ENCODE measurements around the gene DDIT4L. TPM values are rescaled to one million over a fixed set of nuclear protein-coding genes. Genes with fewer than 3 reads are reported as not detected.
A peak's percentile ranks its signal among the peaks of the same experiment; 100 is the strongest.

Gene DDIT4L, protein sequence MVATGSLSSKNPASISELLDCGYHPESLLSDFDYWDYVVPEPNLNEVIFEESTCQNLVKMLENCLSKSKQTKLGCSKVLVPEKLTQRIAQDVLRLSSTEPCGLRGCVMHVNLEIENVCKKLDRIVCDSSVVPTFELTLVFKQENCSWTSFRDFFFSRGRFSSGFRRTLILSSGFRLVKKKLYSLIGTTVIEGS
- 7.0 TPM for total RNA-seq (2021; ENCODE audit: unreplicated experiment)
- polyA plus RNA-seq (2012) = 4.3 and 6.0 TPM in 2 replicates
- Bru-seq, nascent RNA = percentile 59 among the genes with signal in this experiment
- percentile 39 among the genes with signal in this experiment for BruChase-seq, experiment 1, labeled RNA remaining after a 6-hour chase
- BruChase-seq, experiment 2, labeled RNA remaining after a 2-hour chase = percentile 88 among the genes with signal in this experiment
- long read RNA-seq, transcript DDIT4L-201 (3 exons, 2,604 nt) = major isoform, 19 of 22 reads
- long read RNA-seq, partial matches to known transcripts = 0 of 22 reads
- long read RNA-seq, other reads (novel, unspliced or antisense) = 3 of 22 reads

DNA sequence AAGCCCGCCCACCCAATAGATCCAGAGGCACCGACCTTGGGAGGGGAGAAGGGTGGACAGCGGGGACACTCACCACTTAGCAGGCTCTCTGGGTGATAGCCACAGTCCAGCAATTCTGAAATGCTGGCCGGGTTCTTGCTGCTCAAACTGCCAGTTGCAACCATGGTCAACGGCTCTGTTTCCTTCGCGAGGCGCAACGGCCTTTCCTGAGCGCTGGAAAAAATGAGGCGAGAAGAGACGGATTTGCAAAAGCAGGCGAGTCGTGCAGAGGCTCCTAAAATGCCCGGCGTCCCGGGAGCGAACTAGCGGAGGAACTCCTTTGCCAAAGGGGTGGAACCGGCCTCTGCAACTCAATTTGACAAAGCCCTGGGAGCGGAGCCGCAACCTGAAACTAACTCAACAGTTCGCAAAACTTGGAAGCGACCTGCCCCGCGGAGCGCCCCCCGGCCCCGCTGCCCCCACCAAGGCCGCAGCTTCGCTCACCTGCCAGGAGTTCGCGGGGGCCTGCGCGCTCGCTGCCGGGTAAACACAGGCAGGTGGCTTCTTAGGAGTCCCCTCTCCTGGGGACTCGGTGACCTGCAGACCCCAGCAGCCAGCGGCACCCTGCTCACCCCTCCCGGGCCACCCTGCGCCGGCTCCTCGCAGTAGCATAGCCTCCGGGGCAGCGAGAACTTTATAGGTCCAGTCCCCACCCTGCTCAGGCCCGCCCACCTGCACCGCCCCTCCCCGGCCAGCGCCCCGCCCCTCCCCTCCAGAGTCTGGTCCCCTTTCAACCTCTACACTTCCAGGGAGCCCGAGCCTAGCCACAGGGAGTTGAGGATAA is at the start of gene DDIT4L:
TSS of gene DDIT4L (minus strand) at position 649 of the 823 bp plus-strand sequence. CDS start at position 164, 485 bp downstream.
- no peaks in the 10 kb centered on the region; a peak in 1 of 4 replicates for H3K36me3 ChIP-seq (ENCODE audit: control insufficient read depth in 1 of 2, insufficient read depth in 2 of 2, low read length in 2 of 2)
- H2AFZ ChIP-seq (ENCODE audit: low read depth, low read length, poor library complexity, severe bottlenecking) = peak within 1 kb of the TSS; percentile 82
- intact Hi-C loops (cut with micrococcal nuclease) = no loop called here
- no TSS peak for BruUV-seq (replicated peaks)
- DNase-seq (ENCODE audit: low read depth, low spot score) (peak; percentile 15), ATAC-seq (peak; percentile 96)
- H3K27me3 ChIP-seq (ENCODE audit: insufficient read depth, low read length) = no peaks in the 10 kb centered on the region
- ChIA-PET CTCF (no interaction called here), POLR2A (no interaction called here), RAD21 (ENCODE audit: low non-redundant PET in 1 of 2, low total read pairs in 2 of 2, uncharacterized antibody in 2 of 2, unreplicated experiment in 2 of 2) (no interaction called here)
- peak within 1 kb of the TSS; percentile 2; the same call in 1 of the 2 replicates for H3K27ac ChIP-seq (ENCODE audit: low read depth, low read length)
- H4K20me1 ChIP-seq (ENCODE audit: insufficient read depth) = no peaks in the 10 kb centered on the region
- H3K9me2 ChIP-seq (ENCODE audit: insufficient read depth) = no peaks in the 10 kb centered on the region
- peak within 1 kb of the TSS; percentile 89 for H3K4me2 ChIP-seq (ENCODE audit: low read length)
- H3K79me2 ChIP-seq (ENCODE audit: insufficient read depth, low read length) = no peaks in the 10 kb centered on the region
- TF ChIP-seq, protein P1, sequence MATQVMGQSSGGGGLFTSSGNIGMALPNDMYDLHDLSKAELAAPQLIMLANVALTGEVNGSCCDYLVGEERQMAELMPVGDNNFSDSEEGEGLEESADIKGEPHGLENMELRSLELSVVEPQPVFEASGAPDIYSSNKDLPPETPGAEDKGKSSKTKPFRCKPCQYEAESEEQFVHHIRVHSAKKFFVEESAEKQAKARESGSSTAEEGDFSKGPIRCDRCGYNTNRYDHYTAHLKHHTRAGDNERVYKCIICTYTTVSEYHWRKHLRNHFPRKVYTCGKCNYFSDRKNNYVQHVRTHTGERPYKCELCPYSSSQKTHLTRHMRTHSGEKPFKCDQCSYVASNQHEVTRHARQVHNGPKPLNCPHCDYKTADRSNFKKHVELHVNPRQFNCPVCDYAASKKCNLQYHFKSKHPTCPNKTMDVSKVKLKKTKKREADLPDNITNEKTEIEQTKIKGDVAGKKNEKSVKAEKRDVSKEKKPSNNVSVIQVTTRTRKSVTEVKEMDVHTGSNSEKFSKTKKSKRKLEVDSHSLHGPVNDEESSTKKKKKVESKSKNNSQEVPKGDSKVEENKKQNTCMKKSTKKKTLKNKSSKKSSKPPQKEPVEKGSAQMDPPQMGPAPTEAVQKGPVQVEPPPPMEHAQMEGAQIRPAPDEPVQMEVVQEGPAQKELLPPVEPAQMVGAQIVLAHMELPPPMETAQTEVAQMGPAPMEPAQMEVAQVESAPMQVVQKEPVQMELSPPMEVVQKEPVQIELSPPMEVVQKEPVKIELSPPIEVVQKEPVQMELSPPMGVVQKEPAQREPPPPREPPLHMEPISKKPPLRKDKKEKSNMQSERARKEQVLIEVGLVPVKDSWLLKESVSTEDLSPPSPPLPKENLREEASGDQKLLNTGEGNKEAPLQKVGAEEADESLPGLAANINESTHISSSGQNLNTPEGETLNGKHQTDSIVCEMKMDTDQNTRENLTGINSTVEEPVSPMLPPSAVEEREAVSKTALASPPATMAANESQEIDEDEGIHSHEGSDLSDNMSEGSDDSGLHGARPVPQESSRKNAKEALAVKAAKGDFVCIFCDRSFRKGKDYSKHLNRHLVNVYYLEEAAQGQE (IDR thresholded peaks at IDR 0.05; ENCODE audit: low read depth) = no peak
- peak; percentile 90 for TF ChIP-seq POLR2AphosphoS5 (IDR thresholded peaks at IDR 0.05; ENCODE audit: low read depth, low read length)
- H3K4me3 ChIP-seq (replicated peaks in 1 of 2; ENCODE audit: low read depth in 1 of 2, low read length in 2 of 2) = peak within 1 kb of the TSS; percentile 60 to 69
- peaks cover 9 to 18% of the 10 kb centered on the region in 2 experiments for H3K4me1 ChIP-seq (ENCODE audit: control insufficient read depth in 1 of 2, insufficient read depth in 2 of 2, low read length in 2 of 2)
- no peaks in the 10 kb centered on the region for H3K9me3 ChIP-seq (ENCODE audit: control insufficient read depth in 1 of 2, insufficient read depth in 1 of 2, low read depth in 1 of 2, low read length in 2 of 2)
- peak within 1 kb of the TSS; percentile 45 for H3K9ac ChIP-seq (ENCODE audit: low read length)
